Activated naive CD8-positive, alpha-beta T cell treated with anti-CD3 and anti-CD28 coated beads, Interleukin-2, amount 50 U/mL, for 16 hours (primary cell): ENCODE measurements around the gene LIG1.
A peak's percentile ranks its signal among the peaks of the same experiment; 100 is the strongest.
"Not testable (repeated sequence)": the region's sequence is repeated elsewhere in the genome, so short reads cannot be mapped to it uniquely, and the experiment has no call there.

Experiments
- DNase-seq: peaks from one replicate; pipeline ENCODE4 v3.0.0-alpha.2; 2020; ENCODE audit warnings: low read depth, low spot score

Gene LIG1

GRCh38 chr19:48121909-48122371 is 48.2 kb downstream of the LIG1 start:
- DNase-seq: no peak

GRCh38 chr19:48121066-48121465 is 49.1 kb downstream of the LIG1 start:
- no peak for DNase-seq

DNA sequence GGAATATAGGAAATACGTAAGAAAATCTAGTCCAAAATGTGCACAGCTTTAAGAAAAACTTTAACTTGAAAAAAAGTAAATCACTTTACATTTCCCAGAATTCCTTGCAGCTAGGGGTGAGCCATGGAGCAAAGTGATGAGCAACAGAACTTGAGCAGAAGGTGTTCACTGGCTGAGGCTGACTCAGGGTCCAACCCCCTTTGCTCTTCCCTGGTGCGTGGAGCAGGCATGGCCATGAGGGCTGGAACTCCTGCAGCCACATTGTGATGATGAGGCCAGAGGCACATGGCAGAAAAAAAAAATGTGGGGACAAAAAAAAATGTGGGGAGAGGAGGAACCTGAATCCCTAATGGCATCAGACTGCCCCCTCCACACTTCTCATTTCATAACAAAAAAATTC is 49.6 kb downstream of the LIG1 start:
- no peak for DNase-seq

- no peak for DNase-seq
Observed at GRCh38 chr19:48118131-48118517, 52.0 kb downstream of the LIG1 start.

DNA sequence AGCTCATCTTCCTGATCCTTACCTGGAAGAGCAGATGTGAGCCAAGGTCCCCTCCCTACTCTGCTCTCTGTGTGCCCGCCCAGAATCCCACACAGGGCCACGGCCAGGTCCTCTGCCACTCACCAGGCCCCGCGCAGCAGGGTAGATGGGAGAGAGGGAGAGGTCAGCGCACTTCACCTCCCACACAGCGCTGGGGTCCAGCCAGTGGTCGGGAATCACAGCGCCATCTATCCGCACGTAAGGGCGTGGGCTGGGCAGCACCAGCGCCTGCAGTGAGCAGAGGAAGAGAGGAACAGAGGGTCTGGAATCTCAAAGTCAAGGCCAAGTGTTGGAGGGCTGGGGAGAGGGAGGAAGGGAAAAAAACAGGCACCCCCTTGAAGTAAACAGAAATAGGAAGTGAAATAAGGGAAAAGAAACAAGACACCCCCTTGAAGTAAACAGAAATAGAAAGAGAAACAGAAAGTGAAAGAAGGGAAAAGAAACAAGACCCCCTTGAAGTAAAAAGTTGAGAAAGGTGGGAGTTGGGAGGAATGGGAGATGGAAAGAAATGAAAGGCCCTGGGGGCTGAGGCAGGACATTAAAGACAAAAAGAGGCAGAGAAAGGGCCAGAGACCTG is 52.5 kb downstream of the LIG1 start:
- DNase-seq: no peak

DNA sequence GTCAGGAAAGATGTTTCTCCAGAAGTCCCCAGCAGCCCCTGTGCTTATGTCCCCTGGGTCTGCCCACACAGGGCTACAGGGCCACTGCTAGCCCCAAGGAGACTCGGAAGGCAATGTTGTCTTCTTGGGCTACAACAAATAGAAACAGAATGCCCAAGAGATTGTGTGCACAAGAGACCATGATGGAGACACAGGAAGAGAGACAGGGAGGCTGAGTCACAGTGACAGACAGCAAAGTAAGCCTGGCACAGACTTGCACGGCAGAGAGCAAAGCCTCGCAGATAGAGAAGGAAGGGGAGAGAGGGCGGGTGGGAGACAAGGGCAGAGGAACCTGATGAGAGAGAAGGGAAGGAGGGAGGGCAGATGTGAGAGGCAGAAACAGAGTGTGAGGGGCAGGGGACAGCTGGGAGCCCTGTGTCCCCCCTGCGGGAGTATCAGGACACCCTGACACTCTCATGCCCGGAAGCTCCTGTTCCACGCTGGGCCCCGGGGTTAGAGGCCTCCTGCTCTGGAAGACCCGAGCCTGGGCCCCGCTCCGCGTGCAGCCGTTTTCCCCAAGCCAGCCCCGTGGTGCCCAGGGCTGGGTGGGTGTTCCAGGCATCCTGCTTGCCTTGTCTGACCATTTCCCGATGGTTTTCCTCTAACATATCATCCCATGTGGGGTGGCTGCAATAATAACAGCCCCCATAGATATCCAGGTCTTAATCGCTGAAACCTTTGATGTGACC is 56.8 kb downstream of the LIG1 start:
- DNase-seq: no peak

- no peak for DNase-seq
Observed at GRCh38 chr19:48111280-48111679, 58.9 kb downstream of the LIG1 start.

DNA sequence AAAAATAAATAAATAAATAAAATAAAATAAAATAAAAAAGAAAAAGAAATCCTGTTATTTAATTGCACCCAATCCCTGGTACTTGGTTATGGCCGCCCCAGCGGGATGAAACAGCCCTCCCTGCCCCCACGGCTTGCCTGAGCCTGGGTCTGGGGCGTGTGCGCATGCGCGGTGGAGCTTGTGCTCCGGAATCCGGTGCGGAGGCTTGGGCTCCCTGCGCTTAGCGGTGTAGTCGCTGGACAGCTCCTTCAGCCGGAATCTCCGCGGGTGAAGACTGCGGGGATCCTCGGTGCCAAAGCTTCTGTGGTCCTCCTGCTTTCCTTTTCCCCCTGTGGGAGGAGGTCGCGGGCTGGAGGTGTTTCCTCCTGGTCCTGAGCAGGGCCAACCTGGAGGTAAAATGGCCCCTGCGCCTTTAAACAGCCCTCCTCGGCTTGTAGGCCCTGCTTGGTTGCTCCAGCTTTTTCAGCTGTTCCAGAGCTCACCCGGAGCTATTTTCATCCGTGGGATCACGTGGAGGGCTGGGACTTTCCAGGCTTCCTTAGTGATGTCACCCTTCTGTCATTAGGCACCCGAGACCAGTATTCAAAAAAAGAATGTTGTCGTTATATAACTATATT is 59.7 kb downstream of the LIG1 start, which contains the start of gene PLA2G4C:
Gene PLA2G4C (minus strand): TSS at position 468 of the 617 bp plus-strand sequence. CDS start 4,288 bp downstream, outside the sequence.
- DNase-seq: peak; percentile 48

GRCh38 chr19:48108997-48109782 is 61.0 kb downstream of the LIG1 start:
- DNase-seq: no peak

DNA sequence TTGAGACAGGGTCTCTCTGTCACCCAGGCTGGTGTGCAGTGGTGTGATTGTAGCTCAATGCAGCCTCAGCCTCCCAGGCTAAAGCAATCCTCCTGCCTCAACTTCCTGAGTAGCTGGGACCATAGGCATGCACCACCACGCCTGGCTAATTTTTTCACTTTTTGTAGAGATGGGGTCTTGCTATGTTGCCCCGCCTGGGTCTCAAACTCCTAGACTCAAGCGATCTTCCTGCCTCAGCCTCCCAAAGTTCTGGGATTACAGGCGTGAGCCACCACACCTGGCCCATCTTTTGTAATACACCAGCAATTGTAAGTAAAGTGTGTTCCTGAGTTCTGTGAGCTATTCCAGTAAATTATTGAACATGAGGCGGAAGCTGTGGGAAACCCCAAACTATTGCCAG is 66.2 kb downstream of the LIG1 start:
- DNase-seq: no peak

GRCh38 chr19:48102870-48103751 is 67.0 kb downstream of the LIG1 start:
- no peak for DNase-seq

GRCh38 chr19:48095612-48096175 is 74.5 kb downstream of the LIG1 start:
- no peak for DNase-seq

GRCh38 chr19:48094855-48095203 is 75.3 kb downstream of the LIG1 start:
- DNase-seq: no peak

- no peak for DNase-seq
Observed at GRCh38 chr19:48094129-48094854, 75.9 kb downstream of the LIG1 start.

GRCh38 chr19:48091111-48091718 is 78.9 kb downstream of the LIG1 start:
- DNase-seq: not testable (repeated sequence)

- DNase-seq: no peak
Observed at GRCh38 chr19:48090281-48090802, 79.8 kb downstream of the LIG1 start.

DNA sequence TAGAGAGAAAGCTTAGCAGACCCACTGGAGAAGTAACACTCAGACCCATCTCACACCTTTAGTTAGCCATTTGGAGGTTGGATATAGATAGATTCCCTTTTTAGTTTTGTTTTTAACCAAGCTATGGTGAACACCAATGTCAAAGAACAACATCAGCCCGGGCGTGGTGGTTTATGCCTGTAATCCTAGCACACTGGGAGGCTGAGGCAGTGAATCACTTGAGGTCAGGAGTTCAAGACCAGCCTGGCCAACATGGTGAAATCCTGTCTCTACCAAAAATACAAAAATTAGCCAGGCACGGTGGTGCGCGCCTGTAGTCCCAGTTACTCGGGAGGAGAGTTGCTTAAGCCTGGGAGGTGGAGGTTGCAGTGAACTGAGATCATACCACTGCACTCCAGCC is 81.2 kb downstream of the LIG1 start:
- DNase-seq: not testable (repeated sequence)

DNA sequence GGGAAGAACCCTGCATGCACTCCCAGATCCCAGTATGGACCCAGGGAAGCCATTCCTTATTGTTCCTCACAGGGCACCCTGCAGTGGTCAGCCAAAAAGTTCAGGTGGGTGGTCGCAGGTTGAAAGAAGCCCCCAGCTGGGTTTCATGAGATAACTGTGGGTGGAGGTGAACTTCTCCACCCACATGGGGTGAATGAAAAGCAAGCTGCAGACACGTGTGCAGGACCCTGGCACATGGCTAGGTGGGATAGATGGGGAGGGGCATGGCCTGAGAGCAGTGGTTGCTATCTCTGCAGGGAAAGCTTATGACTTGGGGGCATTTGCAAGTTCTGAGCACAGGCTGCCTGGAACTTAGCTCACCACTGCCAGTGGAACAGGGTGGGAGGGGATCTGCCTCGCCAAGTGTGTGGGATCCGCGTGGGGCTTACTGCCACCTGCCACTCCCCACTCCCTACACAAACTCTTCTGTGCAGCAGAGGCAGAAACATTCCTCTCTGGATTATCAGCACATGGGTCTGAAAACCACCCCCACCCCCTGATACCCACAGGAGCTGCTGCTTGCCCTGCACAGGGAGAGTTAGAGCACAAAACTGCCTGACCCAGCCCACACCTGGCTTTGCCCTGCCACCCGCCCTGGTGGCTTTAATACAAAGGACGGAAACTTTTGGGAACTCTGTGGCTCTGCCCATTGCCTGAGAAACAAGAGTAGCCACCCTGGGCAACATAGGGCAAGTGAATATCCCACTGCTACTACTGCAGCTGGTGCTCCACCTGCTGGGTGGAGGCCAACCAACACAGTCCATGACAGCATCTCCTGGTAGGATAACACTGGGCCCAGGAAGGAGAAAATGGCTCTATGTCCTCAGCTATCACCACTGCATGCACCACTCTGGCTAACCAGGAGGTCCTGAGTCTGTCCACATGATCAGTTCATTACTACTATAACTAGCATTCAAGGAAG is 84.0 kb downstream of the LIG1 start:
- DNase-seq: no peak
